Measurements from ENCODE around the gene NFU1. TPM values are rescaled to one million over a fixed set of nuclear protein-coding genes. Genes with fewer than 3 reads are reported as not detected.

NFU1 gene
- total and polyA plus RNA-seq, 2 of the 13 experiments (the other 11 are each of a cell fraction or from before 2014, with no cell fraction given), result 39.1 to 84.0 TPM

- TF ChIP-seq EZH2 (conservative IDR thresholded peaks at IDR 0.05; ENCODE audit: low read depth, low read length), result no peak
- no peak for TF ChIP-seq ZMYM2 (CRISPR knock-in tag; IDR thresholded peaks at IDR 0.05)
- peak; percentile 73 to 81; a peak in 2 of 4 replicates for TF ChIP-seq KLF16 (CRISPR knock-in tag; IDR thresholded peaks at IDR 0.05)
- TF ChIP-seq MYC (CRISPR knock-in tag; IDR thresholded peaks at IDR 0.05; ENCODE audit: borderline replicate concordance), result peak; percentile 97
- no peak for TF ChIP-seq MLXIP (CRISPR knock-in tag; IDR thresholded peaks at IDR 0.05; ENCODE audit: borderline replicate concordance)
- TF ChIP-seq ZNF572 (CRISPR knock-in tag; IDR thresholded peaks at IDR 0.05), result no peak
- no peak for TF ChIP-seq RBAK (CRISPR knock-in tag; IDR thresholded peaks at IDR 0.05)
- TF ChIP-seq FOXK2 (IDR thresholded peaks at IDR 0.05), result no peak
- TF ChIP-seq FOXA3 (CRISPR knock-in tag; IDR thresholded peaks at IDR 0.05), result peak; percentile 37; the same call in 1 of the 2 replicates
- TF ChIP-seq REL (CRISPR knock-in tag; conservative IDR thresholded peaks at IDR 0.05), result peak; percentile 93
- peak; percentile 88 for TF ChIP-seq ZZZ3 (CRISPR knock-in tag; IDR thresholded peaks at IDR 0.05; ENCODE audit: borderline replicate concordance)
- peak; percentile 69; the same call in 1 of the 2 replicates for TF ChIP-seq ELF4 (CRISPR knock-in tag; IDR thresholded peaks at IDR 0.05; ENCODE audit: borderline replicate concordance)
- 0 out of 2 replicates have a peak, but pooled peaks have one; percentile 77 for TF ChIP-seq FLYWCH1 (CRISPR knock-in tag; IDR thresholded peaks at IDR 0.05)
- TF ChIP-seq ZNF7 (CRISPR knock-in tag; IDR thresholded peaks at IDR 0.05), result 0 out of 2 replicates have a peak, but pooled peaks have one; percentile 10
- TF ChIP-seq HOXA3 (CRISPR knock-in tag; IDR thresholded peaks at IDR 0.05), result peak; percentile 93
- peak; percentile 98 for TF ChIP-seq ZNF414 (CRISPR knock-in tag; IDR thresholded peaks at IDR 0.05)
- TF ChIP-seq ATF6 (CRISPR knock-in tag; conservative IDR thresholded peaks at IDR 0.05), result no peak; the same call in 1 of the 2 replicates
- 0 out of 2 replicates have a peak, but pooled peaks have one; percentile 49 for TF ChIP-seq ZNF367 (CRISPR knock-in tag; IDR thresholded peaks at IDR 0.05; ENCODE audit: borderline replicate concordance)
- peak; percentile 87 for TF ChIP-seq SALL1 (CRISPR knock-in tag; IDR thresholded peaks at IDR 0.05)
- TF ChIP-seq NFKBIZ (CRISPR knock-in tag; IDR thresholded peaks at IDR 0.05), result peak; percentile 19; the same call in 1 of the 2 replicates
- TF ChIP-seq ZHX1 (CRISPR knock-in tag; IDR thresholded peaks at IDR 0.05; ENCODE audit: low read depth), result no peak; the same call in 1 of the 2 replicates
These were observed 50.2 kb downstream of the NFU1 start, which contains the start of gene GFPT1 (continued) for GRCh38 chr2:69386789-69387734.

Measured in HepG2 (cell line).